GM18951 (cell line): ENCODE measurements around the gene FAM229A.
A peak's percentile ranks its signal among the peaks of the same experiment; 100 is the strongest.

Experiments used
- POLR2A ChIP-seq: IDR thresholded peaks from 4 replicates; pipeline ENCODE4 v1.6.1; 2011; ENCODE audit warnings: mild to moderate bottlenecking; ENCODE audit not compliant: insufficient read length, insufficient read depth; ENCODE audit errors: extremely low read depth
- in situ Hi-C: fragments of 300-500 bp; cut with MboI; formaldehyde crosslinking; loops from one replicate; pipeline ENCODE4 v1.12.0; 2022; ENCODE audit warnings: low sequenced_read_pairs, mixed read lengths, inconsistent platforms; ENCODE audit not compliant: unreplicated experiment

The FAM229A gene

GRCh38 chr1:32335535-32335789, 26.8 kb downstream of the FAM229A start:
- in situ Hi-C loops, result no loop called here
- no peak for TF ChIP-seq POLR2A

DNA sequence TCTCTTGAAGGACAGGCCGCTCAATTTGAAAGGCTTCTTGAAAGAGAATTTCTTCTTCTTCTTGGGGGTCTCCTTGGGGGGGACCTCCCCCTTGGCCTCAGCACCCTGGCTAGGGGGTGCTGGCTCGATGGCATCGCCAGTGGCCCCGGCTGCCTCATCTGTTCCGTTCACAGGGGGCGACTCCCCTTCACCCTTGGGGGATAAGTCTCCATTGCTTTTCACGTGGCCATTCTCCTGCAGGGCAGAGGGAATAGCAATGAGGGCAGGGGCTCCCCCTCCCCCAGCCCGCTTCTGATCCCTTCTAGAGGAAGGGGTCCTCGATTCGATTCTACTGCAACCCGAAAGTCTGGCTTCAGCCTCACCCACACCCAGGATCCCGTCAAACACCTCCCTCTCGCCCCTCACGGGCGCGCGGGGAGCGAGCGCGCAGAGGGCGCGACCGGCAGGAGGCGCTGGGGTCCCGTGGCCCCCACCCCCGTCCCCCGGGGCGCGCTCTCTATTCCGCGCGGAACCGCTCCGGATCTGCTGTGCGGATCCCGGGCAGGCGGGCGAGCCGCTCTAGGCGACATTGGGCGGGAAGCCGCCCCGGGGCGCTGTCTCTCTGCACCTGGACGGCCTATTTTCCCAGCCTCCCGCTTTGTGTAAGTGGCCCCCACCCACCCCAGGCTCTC, 27.3 kb downstream of the FAM229A start:
- TF ChIP-seq POLR2A, result peak; percentile 10
- in situ Hi-C loops, result no loop called here

DNA sequence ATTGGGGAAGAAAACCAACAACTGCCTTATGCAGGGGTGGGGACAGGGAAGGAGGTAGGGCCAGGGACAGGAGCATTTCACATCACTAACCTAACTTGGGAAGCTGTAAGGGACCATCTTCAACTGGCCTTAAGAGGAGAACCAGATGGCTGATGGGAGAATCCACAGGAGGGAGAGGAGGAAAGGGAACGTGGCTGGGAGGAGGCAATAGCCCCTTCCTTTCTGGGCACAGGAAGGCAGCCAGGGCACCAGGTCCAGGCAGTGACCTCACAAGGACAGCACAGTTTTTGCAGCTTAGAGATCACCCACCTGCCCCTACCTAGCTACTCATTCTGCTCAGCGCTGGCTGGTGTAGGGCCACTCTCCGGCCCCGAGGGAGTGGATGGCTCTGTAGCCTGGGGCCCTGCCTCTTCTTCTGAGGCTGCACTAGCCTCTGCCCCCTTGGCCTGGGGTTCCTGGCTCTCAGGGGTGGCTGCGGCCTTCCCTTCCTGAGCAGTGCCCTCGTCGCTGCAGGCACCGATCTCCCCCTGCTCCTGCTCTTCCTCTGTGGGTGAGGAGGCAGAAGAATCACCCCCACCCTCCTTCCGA, 27.9 kb downstream of the FAM229A start:
- peak; percentile 35 for TF ChIP-seq POLR2A
- in situ Hi-C loops, result no loop called here

DNA sequence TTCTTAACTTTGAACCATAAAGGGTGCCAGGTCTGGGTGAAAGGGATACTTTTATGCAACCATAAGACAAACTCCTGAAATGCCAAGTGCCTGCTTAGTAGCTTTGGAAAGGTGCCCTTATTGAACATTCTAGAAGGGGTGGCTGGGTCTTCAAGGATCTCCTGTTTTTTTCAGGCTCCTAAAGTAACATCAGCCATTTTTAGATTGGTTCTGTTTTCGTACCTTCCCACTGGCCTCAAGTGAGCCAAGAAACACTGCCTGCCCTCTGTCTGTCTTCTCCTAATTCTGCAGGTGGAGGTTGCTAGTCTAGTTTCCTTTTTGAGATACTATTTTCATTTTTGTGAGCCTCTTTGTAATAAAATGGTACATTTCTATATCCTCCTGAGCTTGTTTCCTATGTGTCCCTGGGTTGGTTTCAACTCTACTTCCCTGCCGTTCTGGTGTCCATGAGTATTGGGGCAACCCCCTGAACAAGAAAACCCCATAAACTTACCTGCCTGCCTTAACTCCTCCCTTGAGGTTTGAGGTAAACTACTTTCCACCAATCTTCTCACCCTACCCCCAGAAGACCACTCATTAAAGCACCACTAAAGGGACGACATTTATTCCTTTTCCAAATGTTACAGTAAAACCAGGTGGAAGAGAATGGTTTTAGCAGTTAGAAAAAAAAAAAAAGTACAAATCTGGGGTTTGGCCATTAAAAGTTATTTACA, 28.9 kb downstream of the FAM229A start:
- in situ Hi-C loops, result no loop called here
- peak; percentile 38 for TF ChIP-seq POLR2A

GRCh38 chr1:32332290-32333079, 29.8 kb downstream of the FAM229A start:
- peak; percentile 18 for TF ChIP-seq POLR2A
- in situ Hi-C loops, result no loop called here

DNA sequence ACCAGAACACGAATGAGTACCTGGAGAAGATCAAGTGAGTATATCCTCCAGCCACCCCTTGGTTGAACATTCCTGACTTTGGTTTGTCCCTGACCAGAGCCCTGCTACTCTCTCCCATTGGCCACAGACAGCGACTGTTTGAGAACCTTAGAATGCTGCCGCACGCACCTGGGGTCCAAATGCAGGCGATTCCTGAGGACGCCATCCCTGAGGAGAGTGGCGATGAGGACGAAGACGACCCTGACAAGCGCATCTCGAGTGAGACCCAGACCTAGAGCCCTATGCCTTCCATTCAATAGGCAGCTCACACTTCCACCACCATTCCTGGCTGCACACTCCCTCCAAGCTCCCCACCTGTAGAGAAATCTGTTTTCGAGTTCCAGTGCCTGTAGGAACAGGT, 30.7 kb downstream of the FAM229A start:
- TF ChIP-seq POLR2A, result peak; percentile 5
- in situ Hi-C loops, result no loop called here

DNA sequence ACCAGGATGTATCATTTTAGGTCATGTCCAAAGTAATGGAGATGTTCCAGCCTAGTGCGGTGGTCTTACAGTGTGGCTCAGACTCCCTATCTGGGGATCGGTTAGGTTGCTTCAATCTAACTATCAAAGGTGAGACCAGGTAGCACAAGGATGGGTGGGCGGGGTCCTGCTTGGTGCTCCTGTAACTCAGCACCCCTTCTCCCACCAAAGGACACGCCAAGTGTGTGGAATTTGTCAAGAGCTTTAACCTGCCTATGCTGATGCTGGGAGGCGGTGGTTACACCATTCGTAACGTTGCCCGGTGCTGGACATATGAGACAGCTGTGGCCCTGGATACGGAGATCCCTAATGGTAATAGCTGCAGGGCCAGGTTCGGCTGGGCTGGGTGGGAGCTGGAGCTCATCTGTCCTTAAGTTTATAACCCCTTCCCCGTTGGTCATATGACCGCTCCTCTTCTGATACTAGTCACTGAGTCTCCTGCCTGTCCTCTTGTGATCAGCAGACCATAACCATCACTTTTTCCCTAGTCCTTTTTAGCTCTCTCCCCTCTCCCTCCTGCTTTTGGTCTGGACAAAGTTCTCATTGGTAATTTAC, 31.6 kb downstream of the FAM229A start:
- peak; percentile 19 for TF ChIP-seq POLR2A
- in situ Hi-C loops, result no loop called here

GRCh38 chr1:32329931-32330466, 32.3 kb downstream of the FAM229A start:
- no peak for TF ChIP-seq POLR2A
- in situ Hi-C loops, result no loop called here

DNA sequence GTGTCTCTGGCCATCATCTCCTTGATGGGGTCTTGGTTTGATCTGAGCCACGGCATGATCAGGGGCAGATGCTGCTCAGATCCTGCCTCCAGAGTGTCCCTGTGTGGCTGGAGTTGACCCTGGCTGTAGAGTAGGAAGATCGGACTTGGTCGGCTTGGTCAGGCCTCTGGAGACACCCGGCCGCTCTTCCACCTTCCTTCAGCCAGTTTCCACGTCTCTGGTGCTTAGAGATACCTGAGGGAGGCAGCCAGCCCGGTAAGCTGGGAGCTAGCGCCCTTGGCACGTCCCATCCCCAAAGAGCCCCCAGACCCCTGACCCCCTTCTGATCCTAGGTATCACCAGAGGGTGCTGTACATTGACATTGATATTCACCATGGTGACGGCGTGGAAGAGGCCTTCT, 35.1 kb downstream of the FAM229A start:
- TF ChIP-seq POLR2A, result no peak
- in situ Hi-C loops, result no loop called here

- TF ChIP-seq POLR2A, result no peak
- in situ Hi-C loops, result no loop called here
These were observed 40.5 kb downstream of the FAM229A start for GRCh38 chr1:32321712-32322291.

GRCh38 chr1:32318127-32318869, 44.0 kb downstream of the FAM229A start:
- in situ Hi-C loops, result loop anchor here (5.0 kb wide), 1 partner anchor 86 kb away; no protein-coding TSS in a partner anchor
- no peak for TF ChIP-seq POLR2A

DNA sequence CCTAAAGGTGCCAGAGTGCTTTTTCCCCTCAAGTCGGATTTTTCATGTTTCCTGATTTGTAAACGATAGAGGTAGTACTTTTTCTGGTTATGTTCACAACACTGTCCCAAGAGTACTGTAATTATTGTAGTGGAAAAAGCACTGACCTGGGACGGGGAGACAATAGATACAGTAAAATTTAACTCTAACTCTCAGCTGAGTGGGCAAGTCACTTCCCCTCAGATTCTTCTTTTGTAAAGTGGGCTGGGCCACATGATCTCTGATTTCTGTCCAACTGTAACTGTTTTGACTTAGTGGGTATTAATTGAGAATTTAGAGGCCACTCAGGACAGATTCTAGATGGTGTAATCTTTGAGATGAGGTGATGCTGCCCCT, 45.4 kb downstream of the FAM229A start:
- in situ Hi-C loops, result loop anchor here (5.0 kb wide), 1 partner anchor 85 kb away; no protein-coding TSS in a partner anchor
- no peak for TF ChIP-seq POLR2A

DNA sequence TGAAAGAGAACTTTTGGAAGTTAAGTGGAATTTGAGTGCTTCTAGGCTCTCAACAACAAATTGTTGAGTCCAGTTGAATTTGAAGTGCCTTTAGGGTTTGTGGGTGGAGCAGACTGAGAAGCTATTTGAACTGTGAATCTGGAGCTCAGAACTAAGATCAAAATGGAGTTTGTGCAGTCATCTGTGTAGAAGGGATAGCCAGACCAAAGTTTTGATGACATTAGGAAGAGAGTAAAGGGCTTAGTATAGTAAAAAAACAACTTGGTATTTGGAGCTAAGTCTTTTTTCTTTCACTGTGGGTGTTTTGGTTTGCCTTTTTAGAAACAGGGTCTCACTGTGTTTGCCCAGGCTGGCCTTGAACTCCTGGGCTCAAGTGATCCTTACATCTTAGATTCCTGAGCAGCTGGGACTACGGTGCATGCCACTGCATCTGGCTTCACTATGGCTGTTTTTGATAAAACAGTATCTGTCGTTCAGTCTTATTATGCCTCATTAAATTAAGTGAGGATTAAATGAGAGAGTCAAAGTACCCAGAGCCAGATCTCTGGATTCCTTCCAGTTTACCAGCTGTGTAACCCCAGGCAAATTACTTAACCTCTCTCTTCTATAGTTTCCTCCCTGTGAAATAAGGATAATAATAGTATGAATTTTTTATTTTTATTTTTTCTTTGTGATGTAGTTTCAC, 50.4 kb downstream of the FAM229A start:
- no peak for TF ChIP-seq POLR2A
- in situ Hi-C loops, result no loop called here
